Sigmoid colon (tissue), 4 donors: ENCODE results near the gene KCNJ6.

ENCODE experiments used
- EP300 ChIP-seq, 4 donors: sonication (generic); formaldehyde crosslinking; IDR thresholded peaks; one replicate each; pipeline ENCODE4 v1.6.1; 2017; ENCODE audit warnings: antibody characterized with exemption in 4 of 4
- POLR2A ChIP-seq, 2 donors: fragments of 450-650 bp; IDR thresholded peaks; one replicate each; pipeline ENCODE4 v1.6.1; 2016; ENCODE audit warnings: antibody characterized with exemption in 2 of 2, mild to moderate bottlenecking in 2 of 2, moderate library complexity in 2 of 2
- POLR2AphosphoS5 ChIP-seq, 4 donors: sonication (generic); formaldehyde crosslinking; IDR thresholded peaks; one replicate each; pipeline ENCODE4 v1.6.1; 2017; ENCODE audit warnings: antibody characterized with exemption in 4 of 4
- TF ChIP-seq, protein P1 (sequence below), 4 experiments: fragments of 450-650 bp in 3 of 4; fragments of 200-600 bp in 1 of 4; IDR thresholded peaks; one replicate each; pipeline ENCODE4 v1.5.1; 2016 to 2019; ENCODE audit warnings: antibody characterized with exemption in 4 of 4, mild to moderate bottlenecking in 3 of 4, moderate library complexity in 2 of 4

DNA sequence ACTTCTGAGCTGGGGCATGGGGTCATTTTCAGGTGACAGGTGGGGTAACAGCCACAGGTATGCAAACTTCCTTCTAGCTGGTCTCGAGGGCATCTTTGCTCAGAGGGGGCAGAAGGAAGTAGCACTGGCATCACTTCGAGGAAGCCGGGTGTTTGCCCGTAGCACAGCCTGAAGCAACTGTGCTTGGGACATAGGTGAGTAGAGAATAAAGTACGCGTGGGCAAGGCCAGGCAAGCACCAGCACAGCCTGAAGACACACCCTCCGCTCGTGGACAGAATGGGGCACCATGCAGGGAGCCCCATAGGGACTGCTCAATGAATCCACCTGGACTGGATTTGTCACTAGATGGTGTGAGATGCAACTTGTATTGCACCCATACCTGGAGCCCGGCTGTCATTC lies 167.1 kb downstream of the KCNJ6 start:
- TF ChIP-seq, protein P1, sequence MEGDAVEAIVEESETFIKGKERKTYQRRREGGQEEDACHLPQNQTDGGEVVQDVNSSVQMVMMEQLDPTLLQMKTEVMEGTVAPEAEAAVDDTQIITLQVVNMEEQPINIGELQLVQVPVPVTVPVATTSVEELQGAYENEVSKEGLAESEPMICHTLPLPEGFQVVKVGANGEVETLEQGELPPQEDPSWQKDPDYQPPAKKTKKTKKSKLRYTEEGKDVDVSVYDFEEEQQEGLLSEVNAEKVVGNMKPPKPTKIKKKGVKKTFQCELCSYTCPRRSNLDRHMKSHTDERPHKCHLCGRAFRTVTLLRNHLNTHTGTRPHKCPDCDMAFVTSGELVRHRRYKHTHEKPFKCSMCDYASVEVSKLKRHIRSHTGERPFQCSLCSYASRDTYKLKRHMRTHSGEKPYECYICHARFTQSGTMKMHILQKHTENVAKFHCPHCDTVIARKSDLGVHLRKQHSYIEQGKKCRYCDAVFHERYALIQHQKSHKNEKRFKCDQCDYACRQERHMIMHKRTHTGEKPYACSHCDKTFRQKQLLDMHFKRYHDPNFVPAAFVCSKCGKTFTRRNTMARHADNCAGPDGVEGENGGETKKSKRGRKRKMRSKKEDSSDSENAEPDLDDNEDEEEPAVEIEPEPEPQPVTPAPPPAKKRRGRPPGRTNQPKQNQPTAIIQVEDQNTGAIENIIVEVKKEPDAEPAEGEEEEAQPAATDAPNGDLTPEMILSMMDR (IDR thresholded peaks at IDR 0.05): no peak
- no peak for TF ChIP-seq EP300 (IDR thresholded peaks at IDR 0.05)
- no peak for TF ChIP-seq POLR2A (IDR thresholded peaks at IDR 0.05)
- no peak for TF ChIP-seq POLR2AphosphoS5 (IDR thresholded peaks at IDR 0.05)
